Stimulated activated naive CD4-positive, alpha-beta T cell treated with Interleukin-2 at 50 U/mL for 16 hours (primary cell): ENCODE data around the gene SP2.
"Not testable (repeated sequence)": the region's sequence is repeated elsewhere in the genome, so short reads cannot be mapped to it uniquely, and the experiment has no call there.

Experiments used
- DNase-seq: peaks from one replicate; lab custom pipeline; 2025; lab: John Stamatoyannopoulos, UW

The SP2 gene

GRCh38 chr17:47924785-47925677 lies 29.0 kb downstream of the SP2 start:
- DNase-seq: no peak

DNA sequence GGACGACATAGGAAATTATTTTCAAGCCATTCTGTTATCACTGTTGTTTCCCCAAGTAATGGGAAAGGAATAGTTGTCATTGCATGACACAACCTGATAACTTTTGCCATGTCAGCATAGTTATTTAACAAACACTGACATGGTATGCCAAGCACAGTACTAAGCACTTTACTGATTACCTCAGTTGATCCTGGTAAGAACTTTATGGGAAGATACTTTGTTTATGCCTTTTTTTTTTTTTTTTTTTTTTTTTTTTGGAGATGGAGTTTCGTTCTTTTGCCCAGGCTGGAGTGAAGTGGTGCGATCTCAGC lies 29.6 kb downstream of the SP2 start:
- no peak for DNase-seq

DNA sequence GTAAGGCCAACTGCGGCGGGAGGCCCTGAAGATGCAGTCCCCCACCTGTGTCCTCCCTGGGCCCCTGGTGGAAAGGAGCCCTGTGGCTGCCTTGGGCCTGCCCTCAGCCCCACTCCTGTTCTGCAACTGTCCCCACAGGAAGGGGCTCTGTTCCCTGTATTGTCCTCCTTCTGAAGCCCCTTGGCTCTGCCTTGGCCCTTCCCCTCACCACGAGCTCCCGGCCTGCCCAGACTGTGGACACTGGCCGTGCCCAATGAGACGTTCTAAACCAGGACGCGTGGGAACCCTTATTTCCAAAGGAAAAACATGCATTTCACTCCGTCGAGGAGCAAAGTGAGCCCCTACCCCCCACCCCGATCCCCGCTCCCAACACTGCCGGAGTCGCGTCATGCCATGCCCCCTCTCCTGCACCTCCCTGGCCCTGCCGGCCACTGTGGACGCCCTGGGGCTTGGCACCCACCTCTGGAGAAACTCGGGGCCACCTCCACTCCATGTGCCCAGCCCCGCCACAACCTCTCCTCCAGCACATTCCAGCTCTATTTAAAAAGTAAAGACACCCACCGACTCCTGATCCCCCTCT lies 31.9 kb downstream of the SP2 start:
- no peak for DNase-seq

DNA sequence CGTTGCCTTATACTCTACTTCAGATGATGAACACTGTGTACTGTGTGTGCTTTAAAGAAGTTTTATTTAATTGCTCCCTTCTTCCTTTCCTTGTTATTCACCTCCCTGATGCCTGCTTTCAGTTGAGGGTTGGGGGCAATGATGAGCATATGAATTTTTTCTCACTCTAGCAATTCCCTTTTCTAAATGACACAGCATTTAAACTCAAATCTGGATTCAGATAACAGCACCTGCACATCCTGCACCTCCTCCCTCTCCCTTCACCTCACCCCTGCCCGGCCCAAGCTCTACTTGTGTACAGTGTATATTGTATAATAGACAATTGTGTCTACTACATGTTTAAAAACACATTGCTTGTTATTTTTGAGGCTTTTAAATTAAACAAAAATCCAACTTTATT lies 32.4 kb downstream of the SP2 start:
- no peak for DNase-seq

DNA sequence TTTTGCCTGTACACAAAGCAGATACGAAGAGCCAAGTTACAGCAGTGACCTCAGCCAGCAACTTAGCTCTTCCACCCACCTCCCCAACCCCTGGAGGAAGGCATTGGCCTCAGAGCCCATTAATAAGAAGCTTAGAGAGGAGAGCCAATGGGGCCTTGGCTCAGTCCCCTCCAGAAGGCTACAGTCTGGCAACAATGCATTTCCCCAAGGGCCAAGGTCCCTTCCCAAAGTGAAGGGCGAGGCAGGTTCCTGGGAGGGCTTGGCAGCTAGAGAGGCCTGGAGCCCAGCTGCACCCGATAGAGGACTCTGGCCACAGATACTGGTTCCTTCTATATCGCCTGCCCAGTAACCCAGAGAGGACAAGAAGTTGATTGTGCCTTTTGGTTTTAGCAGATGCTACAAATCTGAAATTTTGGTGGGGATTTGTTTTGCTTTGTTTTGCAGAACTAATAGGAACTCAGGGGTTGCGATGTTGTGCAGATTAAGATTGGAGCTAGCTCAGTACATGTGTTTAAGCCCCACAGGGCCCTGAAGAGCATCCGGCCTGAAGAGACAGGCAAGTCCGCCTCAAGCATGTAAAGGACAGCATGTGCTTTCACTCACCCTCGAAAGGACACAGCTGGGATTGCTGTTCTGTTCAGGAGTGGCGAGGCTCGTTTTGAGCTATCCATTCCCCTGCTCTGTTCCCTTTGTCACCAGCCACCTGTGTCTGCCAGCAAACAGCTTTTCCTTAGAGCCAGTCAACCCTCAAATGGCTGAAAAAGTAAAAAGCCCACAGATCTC lies 33.4 kb downstream of the SP2 start:
- no peak for DNase-seq

- DNase-seq: no peak
These were observed 35.8 kb downstream of the SP2 start for GRCh38 chr17:47931848-47932247.

- DNase-seq: no peak
These were observed 38.8 kb downstream of the SP2 start for GRCh38 chr17:47934856-47935255.

- not testable (repeated sequence) for DNase-seq
These were observed 39.4 kb downstream of the SP2 start for GRCh38 chr17:47935468-47935867.

GRCh38 chr17:47935961-47936360 lies 39.9 kb downstream of the SP2 start:
- DNase-seq: no peak

- no peak for DNase-seq
These were observed 41.9 kb downstream of the SP2 start for GRCh38 chr17:47937941-47938340.

DNA sequence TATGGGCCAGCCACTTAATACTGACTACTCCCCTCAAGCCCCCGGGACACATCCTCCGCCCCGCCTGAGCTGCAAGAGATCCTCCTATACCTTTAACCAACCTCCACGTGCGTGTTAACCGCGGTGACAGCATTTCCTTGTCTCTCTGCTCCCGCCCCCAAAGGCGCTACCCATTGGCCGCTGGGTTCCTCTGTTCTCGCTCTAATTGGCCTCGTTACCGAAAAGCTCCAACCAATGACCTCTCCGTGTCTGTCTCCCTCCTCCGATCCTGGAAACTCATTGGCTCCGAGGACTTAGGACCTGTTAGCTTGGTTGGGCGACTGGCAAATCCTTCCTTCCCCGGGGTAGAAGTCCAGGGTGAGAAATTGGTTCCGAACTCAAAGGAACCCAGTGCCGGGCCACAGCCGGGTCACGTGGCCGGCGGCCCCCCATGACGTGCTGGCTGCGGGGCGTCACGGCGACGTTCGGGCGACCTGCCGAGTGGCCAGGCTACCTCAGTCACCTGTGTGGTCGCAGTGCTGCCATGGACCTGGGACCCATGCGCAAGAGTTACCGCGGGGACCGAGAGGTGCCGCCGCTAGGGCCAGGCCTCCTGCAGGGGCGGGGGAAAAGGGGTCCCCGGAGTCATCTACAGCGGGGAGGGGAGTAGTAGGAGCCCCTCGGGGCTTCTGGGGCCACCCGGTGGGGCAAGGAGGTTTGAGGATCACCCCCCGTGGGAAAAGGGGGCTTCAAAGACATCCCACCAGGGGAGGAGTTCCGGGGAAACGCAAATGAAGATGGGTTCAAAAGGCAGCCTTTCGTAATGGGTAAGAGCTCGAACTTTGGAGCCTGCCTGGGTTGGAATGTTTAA lies 45.4 kb downstream of the SP2 start, which contains the start of gene PNPO:
Gene PNPO, plus strand, starts transcription at position 326 of the 850 bp plus-strand sequence. Its CDS starts 105 bp downstream, at position 431.
- peak; percentile 96 for DNase-seq

- peak; percentile 5 for DNase-seq
These were observed 46.1 kb downstream of the SP2 start for GRCh38 chr17:47942096-47942510.

DNA sequence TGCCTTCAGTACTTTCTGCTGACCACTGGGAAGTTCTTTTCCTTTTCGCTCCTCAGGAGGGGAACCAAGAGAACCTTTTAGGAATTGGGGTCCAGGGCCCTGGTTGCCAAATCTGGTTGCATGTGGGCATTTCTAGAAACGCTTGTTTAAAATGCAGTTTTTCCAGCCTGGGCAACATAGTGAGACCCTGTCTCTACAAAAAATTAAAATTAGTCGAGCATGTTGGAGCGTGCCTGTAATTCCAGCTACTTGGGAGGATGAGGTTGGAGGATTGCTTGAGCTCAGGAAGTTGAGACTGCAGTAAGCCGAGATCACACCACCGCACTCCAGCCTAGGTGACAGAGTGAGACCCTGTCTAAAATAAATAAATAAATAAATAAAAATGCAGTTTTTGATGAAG lies 46.5 kb downstream of the SP2 start:
- DNase-seq: no peak

DNA sequence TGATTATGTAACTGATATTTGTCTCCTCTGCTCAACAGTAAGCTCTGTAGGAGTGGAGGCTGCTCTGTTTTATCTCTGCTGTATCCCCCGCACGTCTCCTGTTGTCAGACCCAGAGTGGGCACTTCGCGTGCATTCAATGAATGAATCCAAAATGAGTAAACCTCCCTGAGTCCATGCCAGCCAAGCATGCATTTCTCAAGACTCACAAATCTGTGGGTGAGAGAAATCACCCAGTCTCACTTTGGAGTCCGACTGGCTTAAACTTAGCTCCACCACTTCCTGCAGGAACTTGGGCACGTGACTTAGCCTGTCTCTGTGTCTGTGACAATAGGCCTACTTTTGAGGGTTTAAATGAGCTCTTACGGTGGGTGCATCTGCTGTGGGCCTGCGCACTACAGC lies 49.0 kb downstream of the SP2 start:
- no peak for DNase-seq

GRCh38 chr17:47945529-47946508 lies 49.8 kb downstream of the SP2 start:
- DNase-seq: no peak

DNA sequence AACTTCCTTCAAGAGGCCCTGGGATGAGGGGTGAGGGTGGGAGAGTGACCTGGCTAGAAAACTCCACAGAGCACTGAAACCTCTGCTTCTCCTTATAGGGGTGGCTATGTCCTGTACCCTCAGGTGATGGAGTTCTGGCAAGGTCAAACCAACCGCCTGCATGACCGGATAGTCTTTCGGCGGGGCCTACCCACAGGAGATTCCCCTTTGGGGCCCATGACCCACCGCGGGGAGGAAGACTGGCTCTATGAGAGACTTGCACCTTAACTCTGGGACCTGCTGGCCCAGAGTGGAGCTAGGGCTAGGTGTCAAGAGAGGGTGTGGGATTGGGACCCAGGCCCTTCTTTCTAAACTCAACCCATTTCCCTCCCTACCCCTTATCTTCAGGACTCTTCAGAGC lies 50.5 kb downstream of the SP2 start:
- DNase-seq: no peak

GRCh38 chr17:47946929-47947397 lies 50.9 kb downstream of the SP2 start:
- DNase-seq: peak; percentile 68

DNA sequence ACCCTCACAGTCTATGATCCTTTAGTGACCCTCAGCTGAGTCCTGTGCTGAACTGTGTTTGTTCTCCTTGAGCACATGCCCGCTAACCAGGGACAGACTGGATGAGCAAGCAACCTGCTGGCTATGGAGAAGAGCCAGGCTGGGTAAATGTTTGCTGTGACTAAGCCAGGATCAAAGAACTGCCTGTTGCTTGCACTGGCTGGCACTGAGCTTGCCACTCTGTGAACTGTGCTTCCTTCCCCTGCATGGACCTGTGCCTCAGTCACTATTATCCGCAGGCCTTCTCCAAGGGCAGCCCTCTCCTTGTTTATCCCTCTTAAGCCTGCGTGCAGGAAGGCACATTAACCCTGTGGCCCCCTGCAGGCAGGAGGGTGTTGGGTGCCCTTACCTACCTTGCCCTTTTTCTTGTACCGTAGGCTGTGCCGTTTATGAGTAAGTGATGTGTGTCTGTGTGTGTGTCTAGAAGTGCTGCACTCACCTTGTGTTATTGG lies 52.7 kb downstream of the SP2 start:
- no peak for DNase-seq

- DNase-seq: peak; percentile 73
These were observed 53.2 kb downstream of the SP2 start for GRCh38 chr17:47949197-47949759.

- no peak for DNase-seq
These were observed 53.9 kb downstream of the SP2 start for GRCh38 chr17:47949946-47950345.
